Stimulated activated CD4-positive, alpha-beta T cell treated with anti-CD3 and anti-CD28 coated beads, Interleukin-15, amount 100 ng/mL, for 24 hours (primary cell): ENCODE results near the gene TPSAB1.
"Not testable (repeated sequence)": the region's sequence is repeated elsewhere in the genome, so short reads cannot be mapped to it uniquely, and the experiment has no call there.

Experiments used
- DNase-seq: peaks from one replicate; pipeline ENCODE4 v3.0.0-alpha.2; 2020

The TPSAB1 gene

DNA sequence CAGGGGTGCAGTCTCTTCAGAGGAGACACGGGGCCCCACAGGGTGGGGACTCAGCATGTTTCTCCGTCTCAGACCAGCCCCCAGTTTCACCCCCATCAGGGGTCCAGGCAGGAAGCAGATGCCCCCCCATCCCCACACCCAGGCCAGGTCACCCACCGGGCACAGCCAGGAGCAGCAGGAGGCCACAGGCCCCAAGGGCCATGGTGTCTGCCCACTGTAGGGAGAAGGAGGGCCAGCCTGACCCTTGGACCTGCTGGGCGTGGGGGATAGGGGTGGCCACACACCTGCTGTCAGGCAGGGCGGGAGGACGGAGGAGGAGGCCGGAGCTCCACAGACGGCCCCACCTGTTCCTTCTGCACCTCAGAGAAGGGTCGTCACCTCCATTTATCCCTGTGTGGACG, 15.5 kb upstream of the TPSAB1 start, which contains the start of gene TPSG1:
Gene TPSG1 (minus strand): TSS at position 218 of the 401 bp plus-strand sequence. CDS start 16 bp downstream, at position 202.
- no peak for DNase-seq

DNA sequence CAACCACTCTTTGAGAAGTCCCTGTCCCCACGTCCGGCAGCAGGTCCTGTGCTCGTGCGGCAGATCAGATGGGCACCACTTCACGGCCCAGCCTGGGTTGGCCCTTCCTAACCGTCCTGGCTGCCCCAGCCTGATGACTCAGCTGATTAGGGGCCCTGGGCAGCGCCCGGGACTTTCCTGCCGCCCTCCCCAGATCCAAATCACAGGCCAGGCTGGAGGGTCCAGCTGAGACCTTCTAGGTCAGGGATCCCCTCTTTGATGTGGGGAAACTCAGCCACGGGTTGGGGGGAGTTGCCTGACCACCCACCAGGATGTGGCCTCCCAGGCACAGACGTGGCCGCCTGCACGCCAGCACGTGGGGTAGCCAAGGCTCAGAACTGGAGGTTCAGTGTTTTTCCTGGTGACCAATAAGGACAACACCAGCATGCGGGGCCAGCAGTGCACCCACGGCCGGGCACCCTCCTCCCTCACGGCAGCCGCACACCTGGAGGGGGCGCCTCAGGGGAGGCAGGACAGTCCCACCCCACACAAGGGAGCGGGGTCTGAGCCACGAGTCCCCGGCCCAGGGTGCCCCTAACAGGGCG, 14.7 kb upstream of the TPSAB1 start:
- DNase-seq, result not testable (repeated sequence)

DNA sequence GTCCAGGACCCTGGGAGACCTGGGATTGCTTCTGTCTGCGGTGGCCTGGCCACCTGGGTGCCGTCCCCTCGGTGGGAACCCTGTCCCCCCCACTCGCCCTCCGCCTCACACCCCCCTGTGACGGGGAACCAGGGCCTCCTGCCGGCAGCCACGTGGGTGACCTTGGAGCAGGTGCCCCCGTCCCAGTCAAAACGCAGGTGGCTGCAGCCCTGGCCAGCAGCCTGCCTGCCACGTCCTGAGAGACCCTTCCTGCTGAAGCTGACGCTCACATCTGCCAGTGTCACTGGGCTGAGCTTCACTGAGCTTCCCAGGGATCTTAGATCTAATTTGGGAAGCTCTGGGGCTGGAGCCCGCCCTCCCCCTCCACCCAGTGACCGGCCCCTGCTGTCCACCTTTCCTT, 13.8 kb upstream of the TPSAB1 start:
- DNase-seq, result not testable (repeated sequence)

DNA sequence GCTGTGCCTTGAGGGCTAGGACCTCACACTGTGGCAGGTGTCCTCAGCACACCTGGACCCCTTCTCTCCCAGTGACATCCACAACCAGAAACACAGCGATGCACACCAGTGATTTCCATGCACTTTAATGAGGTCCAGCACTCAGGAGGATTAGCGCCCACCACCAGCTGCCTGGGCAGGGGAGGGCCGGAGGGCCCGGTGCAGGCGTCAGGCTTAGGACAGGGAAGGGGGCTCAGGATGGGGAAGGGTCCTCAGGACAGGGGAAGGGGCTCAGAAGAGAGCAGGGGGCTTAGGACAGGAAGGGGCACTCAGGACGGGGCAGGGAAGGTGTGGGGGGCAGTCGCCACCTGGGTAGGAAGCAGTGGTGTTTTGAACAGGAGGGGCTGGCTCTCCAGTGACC, 12.3 kb upstream of the TPSAB1 start:
- not testable (repeated sequence) for DNase-seq

DNA sequence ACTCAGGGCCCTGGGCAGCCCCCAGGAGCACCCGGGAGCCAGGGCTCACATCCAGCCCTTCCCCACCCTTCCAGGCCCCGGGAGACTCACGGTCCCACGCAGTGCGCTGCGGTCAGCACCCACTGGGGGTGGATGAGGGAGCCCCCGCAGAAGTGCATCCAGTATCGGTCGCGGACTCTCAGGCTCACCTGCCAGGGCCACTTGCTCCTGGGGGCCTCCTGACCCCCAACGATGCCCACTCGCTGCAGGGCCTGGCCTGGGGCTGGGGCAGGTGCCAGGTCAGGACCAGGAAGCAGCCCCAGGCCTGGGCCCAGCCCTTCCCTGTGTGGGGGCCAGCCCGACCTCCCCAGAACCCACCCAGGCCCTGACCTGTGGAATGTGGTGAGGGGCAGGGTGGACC, 11.0 kb upstream of the TPSAB1 start:
- not testable (repeated sequence) for DNase-seq

DNA sequence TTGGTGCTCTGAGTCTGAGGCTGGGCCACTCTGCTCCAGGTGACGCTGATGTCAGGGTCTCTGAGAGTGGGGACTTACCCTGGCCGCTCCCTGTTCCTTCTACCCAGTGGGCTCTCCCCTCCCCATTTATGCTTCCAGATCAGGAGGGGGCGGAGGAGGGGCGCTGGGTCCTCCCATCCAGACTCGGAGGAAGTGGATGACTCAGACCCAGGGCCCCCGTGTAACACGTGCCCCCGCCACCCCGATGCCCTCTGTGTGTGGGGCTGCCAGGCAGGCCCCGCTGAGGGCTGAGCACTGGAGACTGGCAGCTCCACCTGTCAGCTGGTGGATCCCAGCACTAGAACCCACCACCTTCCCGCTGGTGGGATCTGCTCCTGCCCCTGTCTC, 10.4 kb upstream of the TPSAB1 start, which contains the start of gene TPSB2:
Gene TPSB2 (minus strand): TSS at position 101 of the 387 bp plus-strand sequence. CDS start 233 bp downstream, outside the sequence.
- not testable (repeated sequence) for DNase-seq

DNA sequence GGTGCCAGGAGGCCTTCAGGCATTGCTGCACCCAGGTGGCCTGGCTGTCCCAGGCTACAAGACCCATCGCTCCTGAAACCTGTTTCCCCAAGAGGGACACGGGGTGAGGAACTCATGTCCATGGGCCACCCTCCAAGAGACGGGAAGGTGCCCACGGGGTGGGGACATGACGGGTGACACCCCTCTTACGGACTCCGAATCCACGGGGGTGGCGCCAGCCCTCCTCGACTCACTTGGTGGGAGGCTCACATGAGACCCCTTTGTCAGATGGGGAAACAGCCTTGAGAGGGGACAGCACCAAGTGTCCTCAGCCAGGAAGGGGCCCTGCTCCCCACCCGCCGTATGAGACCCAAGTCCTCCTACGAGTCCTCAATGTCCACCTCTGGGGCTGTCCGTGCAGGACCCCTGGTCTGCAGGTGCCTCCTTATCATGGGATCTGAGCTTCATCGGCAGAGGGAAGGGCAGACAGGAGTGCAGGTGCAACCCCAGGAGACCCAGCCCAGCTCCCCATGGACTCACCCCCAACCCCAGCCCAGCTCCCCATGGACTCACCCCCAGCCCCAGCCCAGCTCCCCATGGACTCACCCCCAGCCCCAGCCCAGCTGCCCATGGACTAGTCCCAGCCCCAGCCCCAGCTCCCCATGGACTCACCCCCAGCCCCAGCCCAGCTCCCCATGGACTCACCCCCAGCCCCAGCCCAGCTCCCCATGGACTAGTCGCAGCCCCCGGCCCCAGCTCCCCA, 9.9 kb upstream of the TPSAB1 start:
- DNase-seq, result not testable (repeated sequence)

DNA sequence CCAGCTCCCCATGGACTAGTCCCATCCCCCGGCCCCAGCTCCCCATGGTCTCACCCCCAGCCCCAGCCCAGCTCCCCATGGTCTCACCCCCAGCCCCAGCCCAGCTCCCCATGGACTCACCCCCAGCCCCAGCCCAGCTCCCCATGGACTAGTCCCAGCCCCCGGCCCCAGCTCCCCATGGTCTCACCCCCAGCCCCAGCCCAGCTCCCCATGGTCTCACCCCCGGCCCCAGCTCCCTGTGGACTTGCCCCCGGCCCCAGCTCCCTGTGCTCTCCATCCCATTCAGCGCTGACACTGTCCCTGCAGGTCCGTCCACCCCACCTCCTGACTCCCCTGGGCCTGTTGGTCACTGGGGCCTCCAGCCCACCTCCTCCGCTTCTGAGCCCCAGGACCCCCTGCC, 9.2 kb upstream of the TPSAB1 start:
- not testable (repeated sequence) for DNase-seq

DNA sequence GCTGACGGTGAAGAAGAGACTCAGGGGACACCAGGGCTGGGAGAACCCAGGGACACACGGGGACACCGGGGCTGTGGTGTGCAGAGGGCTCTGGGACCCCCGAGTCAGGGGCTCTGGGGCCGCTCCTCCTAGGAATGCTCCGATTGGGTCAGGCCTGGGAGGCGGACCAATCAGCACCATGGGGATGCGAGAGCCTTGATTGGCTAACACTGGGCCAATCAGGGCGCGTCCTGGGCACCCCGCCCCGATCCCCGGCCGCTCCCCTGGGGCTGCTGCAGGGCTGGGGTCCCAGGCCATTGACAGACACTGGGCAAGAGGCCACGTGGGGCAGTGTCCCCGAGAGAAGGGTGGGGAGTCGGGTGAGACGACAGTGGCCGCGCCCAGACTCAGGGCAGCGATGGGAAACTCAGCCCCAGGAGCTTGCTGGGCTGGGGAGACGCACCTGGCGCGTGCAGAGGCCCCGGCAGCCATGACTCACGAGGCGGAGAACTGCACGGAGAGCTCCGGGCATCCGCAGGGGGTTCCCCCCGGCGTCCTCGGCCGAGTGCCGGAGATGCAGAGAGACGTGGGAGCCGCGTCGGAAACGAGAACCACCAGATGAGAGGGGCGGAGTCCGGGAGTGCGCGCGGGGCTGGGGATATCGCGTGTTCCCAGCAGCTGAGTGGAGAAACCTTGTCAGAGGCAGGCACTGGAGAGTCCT, 8.3 kb upstream of the TPSAB1 start:
- DNase-seq, result not testable (repeated sequence)

DNA sequence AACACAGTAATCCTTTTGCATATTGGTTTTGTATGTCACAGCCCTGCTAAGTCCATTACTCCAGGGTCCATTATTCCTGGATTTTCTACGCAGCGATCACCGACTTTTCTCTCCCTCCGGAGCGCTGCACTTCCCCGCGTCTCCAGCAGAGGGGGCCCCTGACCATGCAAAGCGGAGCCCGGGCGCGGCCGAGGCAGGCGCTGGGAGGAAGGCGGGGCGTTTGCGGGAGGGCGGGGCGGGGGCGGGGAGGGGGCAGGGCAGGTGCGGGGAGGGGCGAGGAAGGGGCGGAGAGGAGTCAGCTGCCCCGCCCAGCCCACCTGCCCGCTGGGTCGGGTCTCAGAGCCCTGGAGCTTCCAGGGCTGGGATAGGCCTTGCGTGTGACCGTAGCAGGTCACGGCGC, 3.8 kb upstream of the TPSAB1 start:
- DNase-seq, result not testable (repeated sequence)

DNA sequence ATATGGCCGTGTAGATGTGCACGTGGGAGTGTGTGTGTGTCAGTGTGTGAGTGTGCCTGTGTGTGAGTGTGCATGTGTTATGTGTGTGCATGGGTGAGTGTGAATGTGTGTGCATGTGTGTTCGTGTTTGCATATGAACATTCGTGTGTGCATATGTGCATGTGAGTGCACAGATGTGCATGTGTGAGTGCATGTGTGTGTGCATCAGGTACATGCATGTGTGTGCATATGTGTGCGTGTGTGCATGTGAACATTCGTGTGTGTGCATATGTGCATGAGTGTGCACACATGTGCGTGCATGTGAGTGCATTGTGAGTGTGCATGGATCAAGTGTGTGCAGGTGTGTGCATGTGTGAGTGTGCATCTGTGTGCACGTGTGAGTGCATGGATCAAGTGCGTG, 2.5 kb upstream of the TPSAB1 start:
- DNase-seq, result no peak

DNA sequence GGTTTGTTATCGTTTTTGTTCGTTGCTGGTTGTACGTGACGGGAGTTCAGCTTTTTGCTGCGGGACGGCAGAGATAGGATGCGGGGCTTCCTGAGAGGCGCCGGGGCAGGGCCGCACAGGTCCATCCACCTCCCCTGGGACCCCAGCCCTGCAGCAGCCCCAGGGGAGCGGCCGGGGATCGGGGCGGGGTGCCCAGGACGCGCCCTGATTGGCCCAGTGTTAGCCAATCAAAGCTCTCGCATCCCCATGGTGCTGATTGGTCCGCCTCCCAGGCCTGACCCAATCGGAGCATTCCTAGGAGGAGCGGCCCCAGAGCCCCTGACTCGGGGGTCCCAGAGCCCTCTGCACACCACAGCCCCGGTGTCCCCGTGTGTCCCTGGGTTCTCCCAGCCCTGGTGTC, 1.6 kb upstream of the TPSAB1 start:
- DNase-seq, result not testable (repeated sequence)

DNA sequence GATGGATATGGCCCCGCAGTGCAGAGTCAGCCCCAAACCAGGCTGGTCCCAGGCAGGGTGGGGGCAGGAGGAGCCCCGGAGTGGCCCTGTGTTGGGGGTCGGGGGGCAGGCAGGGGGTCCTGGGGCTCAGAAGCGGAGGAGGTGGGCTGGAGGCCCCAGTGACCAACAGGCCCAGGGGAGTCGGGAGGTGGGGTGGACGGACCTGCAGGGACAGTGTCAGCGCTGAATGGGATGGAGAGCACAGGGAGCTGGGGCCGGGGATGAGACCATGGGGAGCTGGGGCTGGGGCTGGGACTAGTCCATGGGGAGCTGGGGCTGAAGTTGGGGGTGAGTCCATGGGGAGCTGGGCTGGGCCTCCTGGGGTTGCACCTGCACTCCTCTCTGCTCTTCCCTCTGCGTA, 930 bp upstream of the TPSAB1 start:
- not testable (repeated sequence) for DNase-seq

DNA sequence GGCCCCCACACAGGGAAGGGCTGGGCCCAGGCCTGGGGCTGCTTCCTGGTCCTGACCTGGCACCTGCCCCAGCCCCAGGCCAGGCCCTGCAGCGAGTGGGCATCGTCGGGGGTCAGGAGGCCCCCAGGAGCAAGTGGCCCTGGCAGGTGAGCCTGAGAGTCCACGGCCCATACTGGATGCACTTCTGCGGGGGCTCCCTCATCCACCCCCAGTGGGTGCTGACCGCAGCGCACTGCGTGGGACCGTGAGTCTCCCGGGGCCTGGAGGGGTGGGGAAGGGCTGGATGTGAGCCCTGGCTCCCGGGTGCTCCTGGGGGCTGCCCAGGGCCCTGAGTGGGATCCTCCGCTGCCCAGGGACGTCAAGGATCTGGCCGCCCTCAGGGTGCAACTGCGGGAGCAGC, 576 bp downstream of the TPSAB1 start:
- DNase-seq, result not testable (repeated sequence)

DNA sequence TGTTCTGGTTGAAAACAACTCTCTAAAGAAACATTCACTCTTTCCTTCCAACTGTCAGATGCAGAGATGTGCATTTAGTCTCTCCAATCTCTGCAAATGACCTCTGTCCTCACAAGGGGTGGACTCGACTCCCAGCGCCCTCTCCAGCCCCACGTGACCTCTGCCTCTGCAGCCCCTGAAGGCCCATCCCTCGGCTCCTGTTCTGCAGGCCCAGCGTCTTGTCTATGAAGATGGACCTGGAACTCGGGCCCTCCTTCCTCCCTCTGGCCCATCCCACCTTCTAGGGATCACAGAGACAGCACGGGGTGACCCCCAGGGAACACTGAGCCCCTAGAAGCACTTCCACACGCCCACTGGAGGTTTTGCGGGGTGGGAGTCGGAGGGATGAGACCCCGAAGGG, 2.9 kb downstream of the TPSAB1 start:
- not testable (repeated sequence) for DNase-seq

DNA sequence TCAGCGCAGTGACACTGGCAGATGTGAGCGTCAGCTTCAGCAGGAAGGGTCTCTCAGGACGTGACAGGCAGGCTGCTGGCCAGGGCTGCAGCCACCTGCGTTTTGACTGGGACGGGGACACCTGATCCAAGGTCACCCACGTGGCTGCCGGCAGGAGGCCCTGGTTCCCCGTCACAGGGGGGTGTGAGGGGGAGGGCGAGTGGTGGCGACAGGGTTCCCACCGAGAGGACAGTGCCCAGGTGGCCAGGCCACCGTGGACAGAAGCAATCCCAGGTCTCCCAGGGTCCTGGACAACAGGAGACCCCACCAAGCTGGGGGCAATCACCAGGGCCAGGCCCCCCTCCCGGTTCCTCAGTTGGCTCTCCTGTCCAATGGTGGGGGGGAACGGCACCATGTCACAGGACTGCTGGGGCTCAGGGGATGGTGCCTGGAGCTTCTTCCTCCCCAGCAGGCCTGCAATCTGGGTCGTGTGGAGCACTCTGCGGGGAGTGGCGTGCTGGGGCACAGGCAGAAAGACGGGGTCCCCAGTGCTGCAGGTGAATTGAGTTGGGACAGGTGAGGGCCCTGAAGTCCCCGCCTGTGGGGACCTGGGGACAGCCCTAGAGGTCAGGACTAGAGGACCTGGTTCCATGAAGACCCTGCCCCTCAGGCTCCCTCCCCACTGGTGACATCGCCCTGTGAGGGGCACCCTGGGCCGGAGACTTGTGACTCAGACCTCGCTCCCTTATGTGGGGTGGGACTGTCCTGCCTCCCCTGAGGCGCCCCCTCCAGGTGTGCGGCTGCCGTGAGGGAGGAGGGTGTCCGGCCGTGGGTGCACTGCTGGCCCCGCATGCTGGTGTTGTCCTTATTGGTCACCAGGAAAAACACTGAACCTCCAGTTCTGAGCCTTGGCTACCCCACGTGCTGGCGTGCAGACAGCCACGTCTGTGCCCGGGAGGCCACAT, 3.7 kb downstream of the TPSAB1 start:
- DNase-seq, result not testable (repeated sequence)

DNA sequence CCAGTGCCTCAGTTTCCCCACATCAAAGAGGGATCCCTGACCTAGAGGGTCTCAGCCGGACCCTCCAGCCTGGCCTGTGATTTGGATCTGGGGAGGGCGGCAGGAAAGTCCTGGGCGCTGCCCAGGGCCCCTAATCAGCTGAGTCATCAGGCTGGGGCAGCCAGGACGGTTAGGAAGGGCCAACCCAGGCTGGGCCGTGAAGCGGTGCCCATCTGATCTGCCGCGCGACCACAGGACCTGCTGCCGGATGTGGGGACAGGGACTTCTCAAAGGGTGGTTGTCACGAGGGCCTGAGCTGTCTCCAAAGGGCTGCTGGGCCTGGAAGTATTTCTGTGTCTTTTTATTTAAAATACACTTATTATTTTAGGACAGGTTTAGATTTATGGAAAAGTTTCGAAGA, 4.4 kb downstream of the TPSAB1 start:
- no peak for DNase-seq

DNA sequence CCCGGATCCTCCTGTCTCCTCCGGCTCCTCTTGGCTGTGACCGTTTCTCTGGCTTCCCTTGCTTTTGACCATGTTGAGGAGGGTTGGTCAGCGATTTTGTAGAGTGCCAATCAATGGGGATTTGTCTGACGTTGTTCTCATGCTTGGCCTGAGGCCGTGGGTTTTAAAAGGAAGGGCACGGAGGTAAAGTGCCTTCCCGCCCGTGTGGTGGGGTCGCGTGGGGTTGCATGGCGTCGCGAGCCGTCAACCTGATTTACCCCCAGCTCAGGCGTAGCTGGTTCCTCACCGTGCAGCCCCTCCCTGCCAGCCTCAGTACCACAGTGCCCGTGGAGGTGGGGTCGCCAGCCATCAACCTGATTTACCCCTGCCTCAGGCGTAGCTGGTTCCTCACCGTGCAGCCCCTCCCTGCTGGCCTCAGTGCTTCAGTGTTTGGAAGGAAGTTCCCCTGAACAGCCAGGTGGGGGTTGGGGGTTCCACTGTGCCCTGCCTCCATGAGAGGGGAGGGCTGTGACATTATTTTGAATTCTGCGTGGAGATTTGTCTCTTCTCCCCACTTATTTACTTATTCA, 5.0 kb downstream of the TPSAB1 start:
- no peak for DNase-seq

DNA sequence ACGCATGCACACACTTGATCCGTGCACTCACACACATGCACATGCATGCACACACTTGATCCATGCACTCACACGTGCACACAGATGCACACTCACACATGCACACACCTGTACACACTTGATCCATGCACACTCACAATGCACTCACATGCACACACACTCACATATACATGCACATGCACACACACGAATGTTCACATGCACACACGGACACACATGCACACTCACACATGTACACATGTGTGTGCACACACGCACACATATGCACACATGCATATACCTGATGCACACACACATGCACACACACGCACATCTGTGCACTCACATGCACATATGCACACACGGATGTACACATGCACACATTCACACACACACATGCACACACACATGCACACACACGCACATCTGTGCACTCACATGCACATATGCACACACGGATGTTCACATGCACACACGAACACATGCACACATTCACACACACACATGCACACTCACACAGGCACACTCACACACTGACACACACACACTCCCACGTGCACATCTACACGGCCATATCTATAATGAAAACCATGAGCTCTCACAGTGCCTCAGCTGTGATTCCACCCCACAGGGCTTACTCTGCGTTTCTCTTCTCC, 7.5 kb downstream of the TPSAB1 start:
- DNase-seq, result not testable (repeated sequence)

DNA sequence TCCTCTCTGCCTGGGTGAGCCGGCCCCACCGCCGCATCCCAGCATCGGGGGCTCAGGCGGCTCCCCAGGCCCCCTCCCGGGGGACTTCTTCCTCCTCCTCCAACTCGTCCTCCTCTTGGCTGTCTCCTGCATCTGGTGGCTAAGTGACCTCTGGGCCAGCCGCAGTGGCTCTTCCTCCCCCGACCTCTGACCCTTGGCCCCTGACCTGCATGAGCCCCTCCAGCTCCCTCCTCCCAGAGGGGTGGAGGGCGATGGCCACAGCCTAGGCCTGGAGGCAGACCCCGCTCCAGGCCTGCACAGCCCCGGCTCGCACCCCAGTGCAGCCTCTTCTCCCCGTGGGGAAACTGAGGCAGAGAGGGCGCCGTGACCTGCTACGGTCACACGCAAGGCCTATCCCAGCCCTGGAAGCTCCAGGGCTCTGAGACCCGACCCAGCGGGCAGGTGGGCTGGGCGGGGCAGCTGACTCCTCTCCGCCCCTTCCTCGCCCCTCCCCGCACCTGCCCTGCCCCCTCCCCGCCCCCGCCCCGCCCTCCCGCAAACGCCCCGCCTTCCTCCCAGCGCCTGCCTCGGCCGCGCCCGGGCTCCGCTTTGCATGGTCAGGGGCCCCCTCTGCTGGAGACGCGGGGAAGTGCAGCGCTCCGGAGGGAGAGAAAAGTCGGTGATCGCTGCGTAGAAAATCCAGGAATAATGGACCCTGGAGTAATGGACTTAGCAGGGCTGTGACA, 8.7 kb downstream of the TPSAB1 start:
- not testable (repeated sequence) for DNase-seq
